ENCODE measurements around the gene GORASP1. TPM values are rescaled to one million over a fixed set of nuclear protein-coding genes. Genes with fewer than 3 reads are reported as not detected.

GORASP1 gene
- total RNA-seq, 1 donor from 2014 or later, result 45.6 TPM

DNA sequence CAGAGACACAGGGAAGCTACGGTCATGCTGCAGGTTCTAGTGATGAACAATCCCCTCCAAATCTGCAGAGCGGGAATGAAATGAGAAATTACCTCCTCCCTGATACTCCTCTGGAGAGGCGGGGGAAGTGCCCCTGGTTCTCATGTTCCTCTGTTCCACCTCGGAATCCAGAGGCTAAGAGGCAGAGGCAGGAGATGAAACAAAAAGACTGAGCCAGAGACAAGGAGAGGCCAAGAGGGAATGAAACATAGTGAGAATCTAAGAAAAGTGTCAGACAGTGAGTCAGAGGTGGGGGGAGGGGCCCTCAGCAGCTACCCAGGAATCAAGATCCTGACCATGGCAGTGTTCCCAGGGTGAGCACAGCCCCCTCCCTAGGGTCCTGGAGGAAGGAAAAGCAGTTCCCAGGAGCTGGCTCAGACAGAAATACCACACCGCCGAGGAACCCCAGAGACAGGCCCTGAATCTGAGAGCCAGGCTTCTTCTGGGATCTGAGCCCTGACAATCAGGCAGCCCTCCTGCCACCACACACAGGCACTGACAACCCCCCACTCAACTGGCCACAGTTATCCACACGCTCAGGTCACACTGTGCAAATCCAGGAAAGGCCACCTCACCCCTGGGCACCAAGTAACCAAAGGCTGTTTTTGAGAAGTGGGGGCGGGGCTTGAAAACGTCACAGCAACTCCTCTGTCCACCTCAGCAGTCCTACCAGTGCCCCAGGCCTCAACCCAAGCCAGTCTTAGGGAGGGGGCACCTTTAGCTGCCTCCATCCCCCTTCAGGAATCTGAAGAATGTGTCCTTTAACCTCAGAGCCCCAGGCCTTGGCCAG is 43.6 kb upstream of the GORASP1 start:
- peak; percentile 97 for DNase-seq (ENCODE audit: low read depth)
- peak overlapping the region; percentile 94 for H3K4me3 Mint-ChIP-seq (ENCODE audit: unreplicated experiment)

GRCh38 chr3:39150148-39150802 is 42.8 kb upstream of the GORASP1 start:
- no peak for FAIRE-seq
- Histone ChIP-seq H3K79me2 (ENCODE audit: insufficient read depth, low read length) (peaks cover 80% of the 10 kb centered on the region), H3K9me3 (ENCODE audit: insufficient read depth, low read depth, low read length) (no peaks in the 10 kb centered on the region), H3K9ac (ENCODE audit: low read length) (peak overlapping the region; percentile 99), H3K27me3 (ENCODE audit: insufficient read depth, low read length) (no peaks in the 10 kb centered on the region), H4K20me1 (ENCODE audit: insufficient read depth, low read length) (peaks cover 71% of the 10 kb centered on the region), H3K4me1 (ENCODE audit: insufficient read depth, low read length) (peaks cover 70% of the 10 kb centered on the region), H2AFZ (ENCODE audit: low read depth, low read length) (no peak overlapping the region), H3K4me2 (ENCODE audit: low read length) (peak overlapping the region; percentile 98), H3K4me3 (ENCODE audit: insufficient read depth, low read depth, low read length) (peak overlapping the region; percentile 89), H3K27ac (ENCODE audit: low read depth, low read length) (peak overlapping the region; percentile 100), H3K36me3 (ENCODE audit: insufficient read depth, low read length) (peaks cover 12% of the 10 kb centered on the region)
- peak overlapping the region; percentile 94 for H3K4me3 Mint-ChIP-seq (ENCODE audit: unreplicated experiment)
- H3K4me1 Mint-ChIP-seq (ENCODE audit: low read depth, unreplicated experiment), result peaks cover 61% of the 10 kb centered on the region
- H3K27me3 Mint-ChIP-seq (ENCODE audit: low read depth, unreplicated experiment), result no peaks in the 10 kb centered on the region
- no peaks in the 10 kb centered on the region for H3K9me3 Mint-ChIP-seq (ENCODE audit: unreplicated experiment)
- peaks cover 18% of the 10 kb centered on the region for H3K36me3 Mint-ChIP-seq (ENCODE audit: low read depth, unreplicated experiment)
- no peak for TF ChIP-seq EZH2 (IDR thresholded peaks at IDR 0.05; ENCODE audit: insufficient read depth, low read length)
- no peak for TF ChIP-seq CTCF (IDR thresholded peaks at IDR 0.05; ENCODE audit: insufficient read depth, low read depth, low read length)
- DNase-seq (ENCODE audit: low read depth), result no peak
- peak overlapping the region; percentile 98 for H3K27ac Mint-ChIP-seq (ENCODE audit: unreplicated experiment)

More for the DNA sequence above, 43.6 kb upstream of the GORASP1 start:
- H2AFZ ChIP-seq (ENCODE audit: low read depth, low read length), result no peak overlapping the region
- Mint-ChIP-seq H3K9me3 (ENCODE audit: unreplicated experiment) (peaks cover 3% of the 10 kb centered on the region), H3K4me1 (ENCODE audit: low read depth, unreplicated experiment) (peaks cover 56% of the 10 kb centered on the region), H3K27ac (ENCODE audit: unreplicated experiment) (peak overlapping the region; percentile 98), H3K27me3 (ENCODE audit: low read depth, unreplicated experiment) (no peaks in the 10 kb centered on the region), H3K36me3 (ENCODE audit: low read depth, unreplicated experiment) (peaks cover 15% of the 10 kb centered on the region)
- peak overlapping the region; percentile 89 for H3K4me3 ChIP-seq (ENCODE audit: insufficient read depth, low read depth, low read length)
- no peak for TF ChIP-seq CTCF (IDR thresholded peaks at IDR 0.05; ENCODE audit: insufficient read depth, low read depth, low read length)
- no peak for TF ChIP-seq EZH2 (IDR thresholded peaks at IDR 0.05; ENCODE audit: insufficient read depth, low read length)
- peak overlapping the region; percentile 98 for H3K4me2 ChIP-seq (ENCODE audit: low read length)
- no peak for FAIRE-seq
- no peaks in the 10 kb centered on the region for H3K27me3 ChIP-seq (ENCODE audit: insufficient read depth, low read length)
- peak overlapping the region; percentile 100 for H3K27ac ChIP-seq (ENCODE audit: low read depth, low read length)
- H3K9me3 ChIP-seq (ENCODE audit: insufficient read depth, low read depth, low read length), result no peaks in the 10 kb centered on the region
- H3K9ac ChIP-seq (ENCODE audit: low read length), result peak overlapping the region; percentile 99
- H3K79me2 ChIP-seq (ENCODE audit: insufficient read depth, low read length), result peaks cover 73% of the 10 kb centered on the region
- H4K20me1 ChIP-seq (ENCODE audit: insufficient read depth, low read length), result peaks cover 63% of the 10 kb centered on the region
- H3K4me1 ChIP-seq (ENCODE audit: insufficient read depth, low read length), result peaks cover 66% of the 10 kb centered on the region
- peaks cover 5% of the 10 kb centered on the region for H3K36me3 ChIP-seq (ENCODE audit: insufficient read depth, low read length)

Measured in astrocyte (in vitro differentiated cells and primary cell).